CD8-positive, alpha-beta memory T cell (primary cell): ENCODE measurements around the gene NEK11. TPM values are rescaled to one million over a fixed set of nuclear protein-coding genes. Genes with fewer than 3 reads are reported as not detected.

ENCODE experiments used
- CTCF ChIA-PET: fragments of 350-600 bp; sonication (Branson Sonifier 250); formaldehyde crosslinking; loops from one replicate; lab custom pipeline; 2021; ENCODE audit warnings: antibody characterized with exemption; lab: Charles Lee
- POLR2A ChIA-PET: fragments of 350-600 bp; sonication (Branson Sonifier 250); formaldehyde crosslinking; loops from one replicate; lab custom pipeline; 2021; ENCODE audit warnings: antibody characterized with exemption; lab: Charles Lee
- DNase-seq, 5 donors: peaks; one replicate each; pipeline versions ENCODE4 v3.0.0 to v3.0.0-alpha.2; 2020 to 2022; ENCODE audit warnings: mixed read lengths in 1 of 5
- H3K27ac ChIP-seq: one replicate; pipeline ENCODE4 v1.7.0; 2013; ENCODE audit warnings: low read depth, mild to moderate bottlenecking, low read length, moderate library complexity
- H3K27me3 ChIP-seq: 2 replicates; pipeline ENCODE4 v1.7.0; 2013; ENCODE audit warnings: low read length, mild to moderate bottlenecking; ENCODE audit not compliant: insufficient read depth, poor library complexity, severe bottlenecking
- H3K36me3 ChIP-seq: 2 replicates; pipeline ENCODE4 v1.7.0; 2013; ENCODE audit warnings: mild to moderate bottlenecking, low read length, moderate library complexity; ENCODE audit not compliant: insufficient read depth
- H3K4me1 ChIP-seq: 2 replicates; pipeline ENCODE4 v1.7.0; 2013; ENCODE audit warnings: mild to moderate bottlenecking, low read length, moderate library complexity; ENCODE audit not compliant: insufficient read depth
- H3K4me3 ChIP-seq: 2 replicates; pipeline ENCODE4 v1.7.0; 2013; ENCODE audit warnings: mild to moderate bottlenecking, low read length
- H3K9me3 ChIP-seq: 2 replicates; pipeline ENCODE4 v1.7.0; 2013; ENCODE audit warnings: mild to moderate bottlenecking, low read length
- H3K27ac Mint-ChIP-seq, 8 donors: one replicate each; pipeline ENCODE4 v1.8.0; 2020 to 2021; ENCODE audit warnings: mixed read lengths in 8 of 8, mild to moderate bottlenecking in 6 of 8, inconsistent platforms in 3 of 8, moderate library complexity in 3 of 8
- H3K27me3 Mint-ChIP-seq, 2 donors: one replicate each; pipeline ENCODE4 v1.8.0; 2020 to 2021; ENCODE audit warnings: mixed read lengths in 2 of 2, mild to moderate bottlenecking in 1 of 2, moderate library complexity in 1 of 2
- H3K36me3 Mint-ChIP-seq, 3 donors: one replicate each; pipeline ENCODE4 v1.8.0; 2020 to 2021; ENCODE audit warnings: mixed read lengths in 3 of 3, inconsistent platforms in 1 of 3, mild to moderate bottlenecking in 1 of 3
- H3K4me1 Mint-ChIP-seq, 3 donors: one replicate each; pipeline ENCODE4 v1.8.0; 2020 to 2021; ENCODE audit warnings: mixed read lengths in 3 of 3, inconsistent platforms in 1 of 3, mild to moderate bottlenecking in 1 of 3
- H3K4me3 Mint-ChIP-seq, 7 donors: one replicate each; pipeline ENCODE4 v1.8.0; 2020 to 2021; ENCODE audit warnings: mixed read lengths in 7 of 7, mild to moderate bottlenecking in 6 of 7, moderate library complexity in 4 of 7, inconsistent platforms in 2 of 7
- H3K9me3 Mint-ChIP-seq, 5 donors: one replicate each; pipeline ENCODE4 v1.8.0; 2020 to 2022; ENCODE audit warnings: mixed read lengths in 5 of 5, mild to moderate bottlenecking in 3 of 5, moderate library complexity in 2 of 5, inconsistent platforms in 1 of 5
- polyA plus RNA-seq: library from polyadenylated mRNA; unstranded; fragments of 300-500 nt; fragmentation: Illumina TruSeq; gene quantifications from one replicate; pipeline ENCODE4 v1.2.3, GENCODE V29; 2021
- total RNA-seq, 2 experiments: library from RNA; stranded (reverse); gene quantifications; one replicate each; pipeline ENCODE4 v1.2.3, GENCODE V29; 2021

NEK11 gene
- total and polyA plus RNA-seq, 3 experiments from 2014 or later: 1.4 to 2.8 (median 2.4) TPM

DNA sequence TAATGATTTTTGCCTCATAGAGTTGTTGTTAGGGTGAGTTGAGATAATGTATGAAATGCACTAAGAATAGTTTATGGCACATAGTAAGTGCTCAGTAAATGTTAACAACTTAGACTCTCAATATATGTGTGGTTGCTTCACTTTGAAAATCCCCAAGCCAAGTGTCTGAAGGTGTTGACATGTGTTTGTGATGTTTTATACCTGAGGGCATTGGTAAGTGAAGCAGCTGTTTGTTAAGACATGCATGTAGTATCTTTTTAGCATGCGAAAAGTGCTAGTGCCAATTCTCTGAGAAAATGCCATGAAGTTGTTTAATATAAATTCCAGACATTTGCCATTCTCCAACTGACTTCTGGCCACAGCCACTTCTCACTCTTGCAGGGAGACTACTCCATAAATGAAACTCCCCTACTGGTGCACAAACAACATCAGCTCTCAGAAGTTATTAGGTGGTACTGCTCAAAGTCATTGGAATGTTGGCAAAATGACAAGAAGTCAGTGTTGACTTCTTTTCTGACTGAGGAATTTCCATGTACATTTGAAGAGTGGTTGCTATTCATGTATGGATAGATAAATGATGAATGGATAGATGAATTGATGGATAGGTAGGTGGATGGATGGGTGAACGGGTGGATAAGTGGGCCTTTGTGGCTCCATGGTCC lies 251.3 kb downstream of the NEK11 start:
- ChIA-PET CTCF (no interaction called here), POLR2A (no interaction called here)
- no peaks in the 10 kb centered on the region for H3K4me1 ChIP-seq
- no peaks in the 10 kb centered on the region for H3K36me3 ChIP-seq
- Mint-ChIP-seq H3K27me3 (no peaks in the 10 kb centered on the region), H3K9me3 (no peaks in the 10 kb centered on the region), H3K4me3 (no peak overlapping the region), H3K27ac (peak overlapping the region in 1 of 8 donors; percentile 43), H3K4me1 (no peaks in the 10 kb centered on the region), H3K36me3 (no peaks in the 10 kb centered on the region)
- no peak overlapping the region for H3K4me3 ChIP-seq
- H3K27me3 ChIP-seq: no peaks in the 10 kb centered on the region
- no peaks in the 10 kb centered on the region for H3K9me3 ChIP-seq
- no peak overlapping the region for H3K27ac ChIP-seq
- DNase-seq: no peak

DNA sequence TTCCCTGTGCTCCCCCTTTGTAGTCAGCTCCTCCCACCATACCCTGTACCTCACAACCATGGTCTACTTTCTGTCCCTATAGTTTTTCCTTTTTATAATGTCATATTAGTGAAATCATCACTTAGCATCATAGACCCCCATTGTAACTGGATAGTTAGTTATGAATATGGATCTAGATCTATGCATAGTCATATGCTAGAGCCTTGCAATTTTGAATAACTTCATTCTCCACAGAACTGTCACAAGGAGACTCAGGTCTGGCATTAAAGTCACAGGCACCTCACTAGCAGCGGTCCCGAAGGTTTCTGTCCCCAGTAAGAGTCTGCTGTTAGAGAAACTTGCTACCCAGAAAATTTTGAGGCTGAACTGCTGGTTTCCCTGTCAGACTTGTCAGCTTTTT lies 252.9 kb downstream of the NEK11 start:
- Mint-ChIP-seq H3K36me3 (no peaks in the 10 kb centered on the region), H3K4me1 (no peaks in the 10 kb centered on the region), H3K9me3 (no peaks in the 10 kb centered on the region), H3K27ac (no peak overlapping the region), H3K4me3 (no peak overlapping the region), H3K27me3 (no peaks in the 10 kb centered on the region)
- no peak for DNase-seq
- H3K4me3 ChIP-seq: no peak overlapping the region
- no peaks in the 10 kb centered on the region for H3K4me1 ChIP-seq
- ChIA-PET CTCF (no interaction called here), POLR2A (no interaction called here)
- no peaks in the 10 kb centered on the region for H3K36me3 ChIP-seq
- no peaks in the 10 kb centered on the region for H3K9me3 ChIP-seq
- H3K27ac ChIP-seq: no peak overlapping the region
- no peaks in the 10 kb centered on the region for H3K27me3 ChIP-seq

DNA sequence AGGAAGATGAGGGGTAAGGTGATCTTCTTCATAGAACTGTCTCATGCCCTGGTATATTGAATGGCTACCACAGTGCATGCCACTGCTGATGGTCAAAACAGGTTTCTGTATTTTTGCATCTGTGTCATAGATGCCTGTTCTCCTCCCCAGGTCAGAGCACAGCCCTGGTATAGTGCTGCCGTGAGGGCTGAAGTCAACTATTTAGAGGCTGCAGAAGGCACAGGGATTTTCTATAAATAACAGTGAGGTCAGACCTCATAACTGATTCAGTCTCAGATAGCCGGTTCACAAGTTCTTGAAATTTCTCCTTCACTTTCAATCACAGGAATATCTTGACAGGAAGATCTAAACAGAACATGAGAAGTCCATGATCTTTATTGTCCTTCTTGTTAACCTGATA lies 255.7 kb downstream of the NEK11 start:
- no peaks in the 10 kb centered on the region for H3K4me1 ChIP-seq
- CTCF ChIA-PET: no interaction called here
- H3K4me1 Mint-ChIP-seq: no peaks in the 10 kb centered on the region
- no peak for DNase-seq
- no peaks in the 10 kb centered on the region for H3K9me3 Mint-ChIP-seq
- no peaks in the 10 kb centered on the region for H3K36me3 ChIP-seq
- H3K9me3 ChIP-seq: no peaks in the 10 kb centered on the region
- POLR2A ChIA-PET: no interaction called here
- H3K36me3 Mint-ChIP-seq: no peaks in the 10 kb centered on the region
- no peaks in the 10 kb centered on the region for H3K27me3 Mint-ChIP-seq
- H3K27ac ChIP-seq: no peak overlapping the region
- no peak overlapping the region for H3K27ac Mint-ChIP-seq
- no peaks in the 10 kb centered on the region for H3K27me3 ChIP-seq
- no peak overlapping the region for H3K4me3 ChIP-seq
- no peak overlapping the region for H3K4me3 Mint-ChIP-seq

DNA sequence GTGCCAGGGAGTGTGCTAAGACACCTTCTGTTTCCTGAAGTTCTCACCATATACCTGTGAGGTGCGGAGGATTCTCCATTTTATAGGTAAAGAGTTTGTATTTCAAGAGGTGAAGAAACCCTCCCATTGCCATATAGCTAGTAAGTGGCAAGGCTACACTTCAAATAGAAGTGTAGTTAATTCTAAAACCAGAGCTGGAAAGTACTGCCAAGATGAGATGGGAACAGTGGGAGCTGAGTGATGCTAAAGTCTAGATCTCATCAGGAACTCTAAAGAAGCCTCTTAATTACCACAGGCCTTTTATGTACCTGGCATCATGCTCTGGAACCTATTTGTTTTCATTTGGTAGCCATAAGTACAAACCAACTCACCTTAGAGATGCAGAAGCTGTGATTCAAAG lies 256.3 kb downstream of the NEK11 start:
- Mint-ChIP-seq H3K4me3 (no peak overlapping the region), H3K9me3 (no peaks in the 10 kb centered on the region), H3K27me3 (no peaks in the 10 kb centered on the region), H3K27ac (no peak overlapping the region), H3K36me3 (no peaks in the 10 kb centered on the region), H3K4me1 (no peaks in the 10 kb centered on the region)
- Histone ChIP-seq H3K9me3 (no peaks in the 10 kb centered on the region), H3K4me1 (no peaks in the 10 kb centered on the region), H3K27me3 (no peaks in the 10 kb centered on the region), H3K4me3 (no peak overlapping the region), H3K27ac (no peak overlapping the region), H3K36me3 (no peaks in the 10 kb centered on the region)
- ChIA-PET CTCF (no interaction called here), POLR2A (no interaction called here)
- no peak for DNase-seq

DNA sequence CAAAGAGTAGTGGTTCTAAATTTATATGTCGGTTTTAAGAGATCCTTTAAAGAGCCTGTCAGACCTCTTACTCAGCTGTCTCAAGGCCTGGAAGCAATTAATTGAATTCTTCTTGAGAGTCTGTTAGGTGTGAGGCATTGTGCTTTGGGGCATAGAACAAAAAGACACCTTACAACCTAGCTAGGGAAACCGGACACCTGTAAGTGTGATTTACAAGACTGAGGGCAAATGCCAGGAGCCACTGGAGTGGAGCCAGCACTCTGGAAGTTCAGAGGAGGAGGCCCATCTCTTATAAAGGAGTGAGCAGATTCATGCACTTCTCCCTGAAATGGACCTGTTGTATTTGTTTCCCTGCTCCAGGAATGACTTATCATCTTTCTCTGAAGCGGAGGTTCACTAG lies 257.2 kb downstream of the NEK11 start:
- H3K4me1 Mint-ChIP-seq: no peaks in the 10 kb centered on the region
- no peaks in the 10 kb centered on the region for H3K4me1 ChIP-seq
- no peaks in the 10 kb centered on the region for H3K27me3 ChIP-seq
- H3K9me3 Mint-ChIP-seq: no peaks in the 10 kb centered on the region
- H3K27me3 Mint-ChIP-seq: no peaks in the 10 kb centered on the region
- no peak overlapping the region for H3K4me3 ChIP-seq
- no peak overlapping the region for H3K4me3 Mint-ChIP-seq
- H3K27ac Mint-ChIP-seq: no peak overlapping the region
- no peaks in the 10 kb centered on the region for H3K36me3 ChIP-seq
- ChIA-PET CTCF (no interaction called here), POLR2A (no interaction called here)
- no peaks in the 10 kb centered on the region for H3K36me3 Mint-ChIP-seq
- no peaks in the 10 kb centered on the region for H3K9me3 ChIP-seq
- DNase-seq: no peak
- H3K27ac ChIP-seq: no peak overlapping the region

DNA sequence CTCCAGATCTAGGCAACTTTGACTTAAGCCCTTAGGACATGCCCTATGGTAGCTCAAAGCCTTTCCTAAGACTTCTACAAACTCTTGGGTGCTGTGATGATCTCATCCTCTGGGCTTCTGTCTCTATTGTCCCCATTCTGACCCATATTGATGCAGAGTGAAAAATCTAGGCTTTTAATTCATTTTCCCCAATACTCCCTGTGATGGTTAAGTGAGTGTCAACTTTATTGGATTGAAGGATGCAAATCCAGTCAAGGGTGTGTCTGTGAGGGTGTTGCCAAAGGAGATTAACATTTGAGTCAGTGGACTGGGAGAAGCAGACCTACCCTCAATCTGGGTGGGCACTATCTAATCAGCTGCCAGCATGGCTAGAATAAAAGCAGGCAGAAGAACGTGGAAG lies 257.6 kb downstream of the NEK11 start:
- Mint-ChIP-seq H3K27ac (no peak overlapping the region), H3K4me1 (no peaks in the 10 kb centered on the region), H3K27me3 (no peaks in the 10 kb centered on the region), H3K36me3 (no peaks in the 10 kb centered on the region), H3K4me3 (no peak overlapping the region), H3K9me3 (no peaks in the 10 kb centered on the region)
- no peaks in the 10 kb centered on the region for H3K4me1 ChIP-seq
- H3K27me3 ChIP-seq: no peaks in the 10 kb centered on the region
- no peaks in the 10 kb centered on the region for H3K36me3 ChIP-seq
- ChIA-PET POLR2A (no interaction called here), CTCF (no interaction called here)
- DNase-seq: no peak
- H3K4me3 ChIP-seq: no peak overlapping the region
- H3K9me3 ChIP-seq: no peaks in the 10 kb centered on the region
- no peak overlapping the region for H3K27ac ChIP-seq

DNA sequence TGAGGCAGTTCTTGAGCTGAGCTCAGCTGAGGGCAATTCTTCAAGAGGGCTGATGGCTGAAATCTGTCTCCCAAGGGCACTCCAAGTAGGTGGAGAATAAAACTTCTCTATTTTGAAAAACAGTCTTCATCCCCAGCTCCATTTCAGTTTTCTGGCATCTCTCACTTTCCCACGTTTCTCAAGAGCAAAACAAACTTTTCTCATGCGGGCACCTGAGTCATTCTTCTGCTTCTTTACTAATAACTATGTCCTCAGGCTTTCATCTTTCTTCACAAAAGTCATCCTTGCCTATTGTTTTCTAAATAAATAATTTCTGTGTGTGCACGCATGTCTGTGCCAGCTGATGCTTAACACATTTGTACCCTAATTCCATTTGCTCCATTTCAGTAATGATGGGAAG lies 258.8 kb downstream of the NEK11 start:
- DNase-seq: no peak
- POLR2A ChIA-PET: no interaction called here
- Histone ChIP-seq H3K4me1 (no peaks in the 10 kb centered on the region), H3K4me3 (no peak overlapping the region), H3K9me3 (no peaks in the 10 kb centered on the region), H3K27ac (no peak overlapping the region), H3K36me3 (no peaks in the 10 kb centered on the region), H3K27me3 (no peaks in the 10 kb centered on the region)
- no peaks in the 10 kb centered on the region for H3K4me1 Mint-ChIP-seq
- H3K36me3 Mint-ChIP-seq: peaks cover 0 to 2% (median 0%) of the 10 kb centered on the region in 3 donors
- H3K4me3 Mint-ChIP-seq: no peak overlapping the region
- no peaks in the 10 kb centered on the region for H3K9me3 Mint-ChIP-seq
- no peak overlapping the region for H3K27ac Mint-ChIP-seq
- CTCF ChIA-PET: no interaction called here
- H3K27me3 Mint-ChIP-seq: no peaks in the 10 kb centered on the region

DNA sequence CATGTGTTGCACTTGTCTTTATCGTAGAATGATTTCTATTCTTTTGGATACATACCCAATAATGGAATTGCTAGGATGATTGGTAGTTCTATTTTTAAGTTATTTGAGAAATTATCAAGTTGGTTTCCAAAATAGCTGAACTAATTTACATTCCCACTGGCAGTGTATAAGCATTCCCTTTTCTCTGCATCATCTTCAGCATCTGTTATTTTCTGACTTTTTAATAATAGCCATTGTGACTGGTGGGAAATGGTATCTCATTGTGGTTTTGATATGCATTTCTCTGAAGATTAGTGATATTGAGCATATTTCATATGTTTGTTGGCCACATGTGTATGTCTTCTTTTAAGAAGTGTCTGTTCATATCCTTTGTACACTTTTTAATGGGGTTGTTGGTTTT lies 273.2 kb downstream of the NEK11 start:
- H3K36me3 Mint-ChIP-seq: peaks cover 0 to 3% (median 0%) of the 10 kb centered on the region in 3 donors
- no peak overlapping the region for H3K27ac ChIP-seq
- peaks cover 5% of the 10 kb centered on the region in 2 donors for H3K27me3 Mint-ChIP-seq
- H3K4me1 Mint-ChIP-seq: no peaks in the 10 kb centered on the region
- no peak overlapping the region for H3K27ac Mint-ChIP-seq
- H3K27me3 ChIP-seq: no peaks in the 10 kb centered on the region
- H3K4me3 ChIP-seq: no peak overlapping the region
- no peak for DNase-seq
- H3K36me3 ChIP-seq: no peaks in the 10 kb centered on the region
- CTCF ChIA-PET: no interaction called here
- no peaks in the 10 kb centered on the region for H3K4me1 ChIP-seq
- peaks cover 0 to 6% (median 2%) of the 10 kb centered on the region in 5 donors for H3K9me3 Mint-ChIP-seq
- POLR2A ChIA-PET: no interaction called here
- no peak overlapping the region for H3K4me3 Mint-ChIP-seq
- H3K9me3 ChIP-seq: no peaks in the 10 kb centered on the region
